GM06990 (cell line): ENCODE measurements around the gene URI1.
A peak's percentile ranks its signal among the peaks of the same experiment; 100 is the strongest.
"Not testable (repeated sequence)": the region's sequence is repeated elsewhere in the genome, so short reads cannot be mapped to it uniquely, and the experiment has no call there.

Experiments used
- DNase-seq: peaks from one replicate; pipeline ENCODE4 v3.0.0-alpha.2; 2011; ENCODE audit not compliant: insufficient read length; ENCODE audit errors: extremely low read depth
- H3K27me3 ChIP-seq: replicated peaks from 2 replicates; pipeline ENCODE4 v1.6.0; 2011; ENCODE audit warnings: low read length; ENCODE audit not compliant: control insufficient read depth, insufficient read depth
- H3K36me3 ChIP-seq: 2 replicates; pipeline ENCODE4 v1.5.1; 2011; ENCODE audit warnings: low read length; ENCODE audit not compliant: control insufficient read depth, insufficient read depth
- H3K4me3 ChIP-seq: replicated peaks from 2 replicates; pipeline ENCODE4 v1.5.1; 2011; ENCODE audit warnings: low read depth, mild to moderate bottlenecking, control low read depth, low read length
- TF ChIP-seq, protein P1 (sequence below): IDR thresholded peaks from 2 replicates; pipeline ENCODE4 v1.5.1; 2011; ENCODE audit warnings: low read length, control low read depth, mild to moderate bottlenecking, inconsistent platforms; ENCODE audit not compliant: insufficient read depth, poor library complexity, severe bottlenecking

URI1 gene

DNA sequence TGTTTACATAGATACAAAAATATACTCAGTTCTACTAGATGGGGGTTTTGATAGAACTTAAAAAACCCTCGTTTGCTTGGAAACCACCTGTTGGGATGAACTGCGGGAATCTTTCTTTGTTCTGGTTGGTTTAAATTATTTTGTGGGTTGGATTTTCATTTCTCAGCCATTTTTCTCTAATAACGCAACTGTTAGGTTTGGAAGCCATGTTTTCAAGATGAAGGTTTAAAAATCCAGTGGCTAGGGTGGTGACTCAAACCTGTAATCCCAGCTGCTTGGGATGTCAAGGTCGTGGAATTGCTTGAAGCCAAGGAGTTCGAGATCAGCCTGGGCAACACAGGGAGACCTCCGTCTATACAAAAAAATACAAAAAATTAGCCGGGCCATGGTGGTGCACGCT lies 1.6 kb downstream of the URI1 start:
- no peak for DNase-seq
- Histone ChIP-seq H3K4me3 (peak overlapping the region; percentile 78), H3K27me3 (no peaks in the 10 kb centered on the region), H3K36me3 (no peaks in the 10 kb centered on the region)
- TF ChIP-seq, protein P1, sequence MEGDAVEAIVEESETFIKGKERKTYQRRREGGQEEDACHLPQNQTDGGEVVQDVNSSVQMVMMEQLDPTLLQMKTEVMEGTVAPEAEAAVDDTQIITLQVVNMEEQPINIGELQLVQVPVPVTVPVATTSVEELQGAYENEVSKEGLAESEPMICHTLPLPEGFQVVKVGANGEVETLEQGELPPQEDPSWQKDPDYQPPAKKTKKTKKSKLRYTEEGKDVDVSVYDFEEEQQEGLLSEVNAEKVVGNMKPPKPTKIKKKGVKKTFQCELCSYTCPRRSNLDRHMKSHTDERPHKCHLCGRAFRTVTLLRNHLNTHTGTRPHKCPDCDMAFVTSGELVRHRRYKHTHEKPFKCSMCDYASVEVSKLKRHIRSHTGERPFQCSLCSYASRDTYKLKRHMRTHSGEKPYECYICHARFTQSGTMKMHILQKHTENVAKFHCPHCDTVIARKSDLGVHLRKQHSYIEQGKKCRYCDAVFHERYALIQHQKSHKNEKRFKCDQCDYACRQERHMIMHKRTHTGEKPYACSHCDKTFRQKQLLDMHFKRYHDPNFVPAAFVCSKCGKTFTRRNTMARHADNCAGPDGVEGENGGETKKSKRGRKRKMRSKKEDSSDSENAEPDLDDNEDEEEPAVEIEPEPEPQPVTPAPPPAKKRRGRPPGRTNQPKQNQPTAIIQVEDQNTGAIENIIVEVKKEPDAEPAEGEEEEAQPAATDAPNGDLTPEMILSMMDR, result no peak

DNA sequence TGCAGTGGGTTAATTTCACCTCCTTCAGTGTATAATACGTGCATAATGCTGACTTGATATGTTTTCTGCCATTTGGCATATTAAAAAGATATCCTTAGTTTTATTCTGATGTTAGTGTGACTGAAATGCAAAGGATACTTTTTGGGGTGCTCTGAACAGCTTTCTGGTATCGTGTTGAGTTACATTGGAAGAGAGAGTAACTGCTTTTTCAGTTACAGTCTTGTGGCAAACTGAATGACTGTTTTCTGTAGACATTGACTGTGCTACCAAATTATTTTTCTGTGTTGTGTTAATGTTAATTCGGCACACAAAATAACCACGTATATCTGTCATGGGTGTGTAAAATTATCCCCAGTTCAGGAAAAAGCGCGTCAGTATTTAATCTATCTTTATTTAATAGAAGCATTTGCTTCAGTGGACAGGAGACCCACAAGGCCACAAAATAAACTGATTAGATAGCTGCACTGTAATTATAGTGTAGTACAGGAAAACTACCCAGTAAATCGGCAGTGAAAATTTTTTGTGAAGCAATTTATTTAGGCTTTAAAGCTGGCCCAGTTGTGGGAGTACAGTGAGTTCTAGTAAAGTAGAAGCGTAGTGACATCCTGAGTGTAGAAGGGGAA lies 2.5 kb downstream of the URI1 start:
- DNase-seq, result no peak
- peak overlapping the region; percentile 28; the same call in 1 of the 2 replicates for H3K4me3 ChIP-seq
- no peaks in the 10 kb centered on the region for H3K36me3 ChIP-seq
- TF ChIP-seq, protein P1, result no peak
- no peaks in the 10 kb centered on the region for H3K27me3 ChIP-seq

GRCh38 chr19:29945017-29945416 lies 3.0 kb downstream of the URI1 start:
- no peak for DNase-seq
- TF ChIP-seq, protein P1, result no peak
- Histone ChIP-seq H3K36me3 (no peaks in the 10 kb centered on the region), H3K27me3 (no peaks in the 10 kb centered on the region), H3K4me3 (no peak overlapping the region)

DNA sequence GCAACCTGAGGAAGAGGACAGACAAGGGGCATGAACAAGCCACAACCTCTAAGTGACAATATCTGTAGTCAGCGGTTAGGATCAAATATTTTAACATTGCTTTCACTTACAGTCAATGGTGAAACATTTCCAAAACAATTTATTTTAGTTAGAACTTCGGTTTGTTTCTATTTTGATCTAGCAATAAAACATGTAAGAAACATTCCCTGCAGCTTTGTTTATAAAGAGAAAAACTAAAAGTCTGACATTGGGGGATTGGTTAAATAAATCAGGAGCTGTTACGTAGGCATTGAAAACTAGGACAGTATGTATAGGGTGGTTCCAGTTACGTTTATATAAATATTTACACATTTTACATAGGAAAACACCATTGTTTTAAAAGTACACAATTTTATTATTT lies 3.4 kb downstream of the URI1 start:
- H3K27me3 ChIP-seq, result no peaks in the 10 kb centered on the region
- no peaks in the 10 kb centered on the region for H3K36me3 ChIP-seq
- DNase-seq, result no peak
- TF ChIP-seq, protein P1, result no peak
- H3K4me3 ChIP-seq, result no peak overlapping the region

DNA sequence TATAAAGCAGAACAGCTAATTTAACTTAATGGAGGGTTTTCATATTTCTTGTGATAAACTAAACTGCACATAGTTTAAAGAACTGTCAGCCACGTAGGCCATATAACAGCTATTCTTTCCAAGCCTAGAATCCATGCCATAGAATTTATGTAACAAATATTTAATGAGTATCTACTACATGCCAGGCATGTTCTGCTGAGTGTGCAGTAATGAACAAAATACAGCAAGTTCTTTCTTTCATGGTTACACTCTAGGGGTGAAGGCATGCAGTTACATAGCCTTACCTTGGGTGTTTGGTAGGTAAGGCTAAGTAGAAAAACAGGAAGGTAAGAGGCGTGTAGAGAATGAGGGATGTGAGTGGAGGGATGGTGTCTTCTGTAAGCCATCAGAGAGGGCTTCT lies 4.6 kb downstream of the URI1 start:
- no peak overlapping the region for H3K4me3 ChIP-seq
- DNase-seq, result no peak
- no peaks in the 10 kb centered on the region for H3K36me3 ChIP-seq
- TF ChIP-seq, protein P1, result no peak
- H3K27me3 ChIP-seq, result no peaks in the 10 kb centered on the region

GRCh38 chr19:29947871-29948270 lies 5.8 kb downstream of the URI1 start:
- no peaks in the 10 kb centered on the region for H3K27me3 ChIP-seq
- no peak overlapping the region for H3K4me3 ChIP-seq
- H3K36me3 ChIP-seq, result no peaks in the 10 kb centered on the region
- no peak for DNase-seq
- TF ChIP-seq, protein P1, result no peak

DNA sequence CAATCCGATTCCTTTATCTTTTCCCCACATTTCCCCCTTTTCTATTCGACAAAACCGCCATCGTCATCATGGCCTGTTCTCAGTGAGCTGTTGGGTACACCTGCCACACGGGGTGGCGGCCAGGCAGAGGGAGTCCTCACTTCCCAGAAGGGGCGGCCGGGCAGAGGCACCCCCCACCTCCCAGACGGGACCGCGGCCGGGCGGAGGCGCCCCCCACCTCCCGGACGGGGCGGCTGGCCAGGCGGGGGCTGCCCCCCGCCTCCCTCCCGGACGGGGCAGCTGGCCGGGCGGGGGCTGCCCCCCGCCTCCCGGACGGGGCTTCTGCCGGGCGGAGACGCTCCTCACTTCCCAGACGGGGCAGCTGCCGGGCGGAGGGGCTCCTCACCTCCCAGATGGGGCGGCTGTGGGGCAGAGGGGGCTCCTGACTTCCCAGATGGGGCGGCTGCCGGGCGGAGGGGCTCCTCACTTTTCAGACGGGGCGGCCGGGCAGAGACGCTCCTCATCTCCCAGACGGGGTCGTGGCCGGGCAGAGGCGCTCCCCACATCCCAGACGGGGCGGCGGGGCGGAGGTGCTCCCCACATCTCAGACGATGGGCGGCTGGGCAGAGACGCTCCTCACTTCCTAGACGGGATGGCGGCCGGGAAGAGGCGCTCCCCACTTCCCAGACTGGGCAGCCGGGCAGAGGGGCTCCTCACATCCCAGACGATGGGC lies 6.9 kb downstream of the URI1 start:
- H3K36me3 ChIP-seq, H3K4me3 ChIP-seq, DNase-seq, H3K27me3 ChIP-seq: not testable (repeated sequence)
